Activated T-cell treated with anti-CD3 and anti-CD28 coated beads, Interleukin-2, amount 50 U/mL, for 4 hours (primary cell): ENCODE results near the gene PIK3C2A. TPM values are rescaled to one million over a fixed set of nuclear protein-coding genes. Genes with fewer than 3 reads are reported as not detected.

Experiments
- ATAC-seq, 2 donors: fragments of 200-7000 bp; cut with Tn5 transposase; one replicate each; pipeline ENCODE4 v1.10.0; 2021
- DNase-seq: peaks from one replicate; pipeline ENCODE4 v3.0.0-alpha.2; 2020
- H3K27me3 Mint-ChIP-seq: one replicate; pipeline ENCODE4 v1.8.0; 2021; ENCODE audit warnings: low read depth, mixed read lengths
- H3K36me3 Mint-ChIP-seq: one replicate; pipeline ENCODE4 v1.8.0; 2022; ENCODE audit warnings: mixed read lengths; ENCODE audit not compliant: insufficient read depth
- H3K4me1 Mint-ChIP-seq: one replicate; pipeline ENCODE4 v1.8.0; 2021; ENCODE audit warnings: low read depth, mixed read lengths
- H3K4me3 Mint-ChIP-seq: one replicate; pipeline ENCODE4 v1.8.0; 2021; ENCODE audit warnings: mild to moderate bottlenecking, moderate library complexity, mixed read lengths
- H3K9me3 Mint-ChIP-seq: one replicate; pipeline ENCODE4 v1.8.0; 2021; ENCODE audit warnings: mixed read lengths
- total RNA-seq, 3 donors: library from RNA; stranded (reverse); gene quantifications; one replicate each; pipeline ENCODE4 v1.2.1, GENCODE V29; 2021

Gene PIK3C2A
- total RNA-seq, 3 donors from 2014 or later, result 22.9 to 25.3 (median 23.9) TPM

- DNase-seq, result no peak
- H3K36me3 Mint-ChIP-seq, result peaks cover 16% of the 10 kb centered on the region
- peaks cover 36% of the 10 kb centered on the region for H3K4me1 Mint-ChIP-seq
- no peak overlapping the region for H3K4me3 Mint-ChIP-seq
- no peak for ATAC-seq
- no peaks in the 10 kb centered on the region for H3K27me3 Mint-ChIP-seq
- no peaks in the 10 kb centered on the region for H3K9me3 Mint-ChIP-seq
Measured at GRCh38 chr11:17159441-17159840, 48.3 kb downstream of the PIK3C2A start.

Other genes starting within 250 kb of the PIK3C2A start
- gene PLEKHA7, start 193.6 kb downstream of the PIK3C2A start, total RNA-seq, result 1 to 10 TPM; 2.7 to 3.4 (median 2.7) TPM
- 1,000 to 10,000 TPM; 1,698 to 1,808 (median 1,780) TPM for gene RPS13, start 130.3 kb downstream of the PIK3C2A start, total RNA-seq
- 10 to 100 TPM; 18.5 to 22.3 (median 19.6) TPM for gene NUCB2, start 68.8 kb upstream of the PIK3C2A start, total RNA-seq
- gene NCR3LG1, start 143.8 kb upstream of the PIK3C2A start, total RNA-seq, result 1 to 10 TPM; 3.2 to 4.2 (median 3.4) TPM
- under 1 TPM; 0.60 to 0.95 (median 0.68) TPM for gene KCNJ11, start 180.7 kb upstream of the PIK3C2A start, total RNA-seq